GM06990 (cell line): Measurements from ENCODE around the gene TMED5.

ENCODE experiments used
- DNase-seq: peaks from one replicate; pipeline ENCODE4 v3.0.0-alpha.2; 2011; ENCODE audit not compliant: insufficient read length; ENCODE audit errors: extremely low read depth
- H3K27me3 ChIP-seq: replicated peaks from 2 replicates; pipeline ENCODE4 v1.6.0; 2011; ENCODE audit warnings: low read length; ENCODE audit not compliant: control insufficient read depth, insufficient read depth
- H3K36me3 ChIP-seq: 2 replicates; pipeline ENCODE4 v1.5.1; 2011; ENCODE audit warnings: low read length; ENCODE audit not compliant: control insufficient read depth, insufficient read depth
- H3K4me3 ChIP-seq: replicated peaks from 2 replicates; pipeline ENCODE4 v1.5.1; 2011; ENCODE audit warnings: low read depth, mild to moderate bottlenecking, control low read depth, low read length
- CTCF ChIP-seq: IDR thresholded peaks from 2 replicates; pipeline ENCODE4 v1.5.1; 2011; ENCODE audit warnings: low read length, control low read depth, mild to moderate bottlenecking, inconsistent platforms; ENCODE audit not compliant: insufficient read depth, poor library complexity, severe bottlenecking

Gene TMED5

GRCh38 chr1:93140106-93140505 lies 40.1 kb downstream of the TMED5 start:
- no peak for TF ChIP-seq CTCF
- H3K36me3 ChIP-seq: peaks cover 3% of the 10 kb centered on the region
- no peaks in the 10 kb centered on the region for H3K27me3 ChIP-seq
- no peak for DNase-seq
- H3K4me3 ChIP-seq: no peak overlapping the region

GRCh38 chr1:93137604-93138292 lies 42.5 kb downstream of the TMED5 start:
- no peak for DNase-seq
- no peak for TF ChIP-seq CTCF
- H3K27me3 ChIP-seq: no peaks in the 10 kb centered on the region
- no peak overlapping the region for H3K4me3 ChIP-seq
- peaks cover 6% of the 10 kb centered on the region for H3K36me3 ChIP-seq

- Histone ChIP-seq H3K36me3 (peaks cover 6% of the 10 kb centered on the region), H3K4me3 (no peak overlapping the region), H3K27me3 (no peaks in the 10 kb centered on the region)
- TF ChIP-seq CTCF: no peak
- DNase-seq: no peak
Measured at GRCh38 chr1:93136445-93136844, 43.8 kb downstream of the TMED5 start.

- H3K27me3 ChIP-seq: no peaks in the 10 kb centered on the region
- no peak overlapping the region for H3K4me3 ChIP-seq
- DNase-seq: no peak
- no peak for TF ChIP-seq CTCF
- peaks cover 8% of the 10 kb centered on the region for H3K36me3 ChIP-seq
Measured at GRCh38 chr1:93132638-93133037, 47.6 kb downstream of the TMED5 start.

GRCh38 chr1:93129507-93130099 lies 50.6 kb downstream of the TMED5 start:
- H3K27me3 ChIP-seq: no peaks in the 10 kb centered on the region
- TF ChIP-seq CTCF: no peak
- DNase-seq: no peak

More at GRCh38 chr1:93129507-93130099, 50.6 kb downstream of the TMED5 start:
- H3K36me3 ChIP-seq: peaks cover 4% of the 10 kb centered on the region
- H3K4me3 ChIP-seq: no peak overlapping the region
